H9 (cell line): Measurements from ENCODE around the gene PLEKHA4. TPM values are rescaled to one million over a fixed set of nuclear protein-coding genes. Genes with fewer than 3 reads are reported as not detected.
"Not testable (repeated sequence)": the region's sequence is repeated elsewhere in the genome, so short reads cannot be mapped to it uniquely, and the experiment has no call there.

ENCODE experiments used
- DNase-seq: peaks from one replicate; pipeline ENCODE4 v3.0.0-alpha.2; 2017
- H2AFZ ChIP-seq: one replicate; pipeline ENCODE4 v1.6.1; 2013; ENCODE audit warnings: mild to moderate bottlenecking, low read length, control low read depth, moderate library complexity
- H2AK5ac ChIP-seq: 2 replicates; pipeline ENCODE4 v1.6.1; 2013; ENCODE audit warnings: low read length, control low read depth, mixed read lengths; ENCODE audit not compliant: insufficient read length
- H2BK120ac ChIP-seq: one replicate; pipeline ENCODE4 v1.6.1; 2013; ENCODE audit warnings: low read depth, mild to moderate bottlenecking, low read length, control low read depth, inconsistent platforms; ENCODE audit not compliant: poor library complexity, severe bottlenecking
- H2BK12ac ChIP-seq: 2 replicates; pipeline ENCODE4 v1.6.1; 2013; ENCODE audit warnings: low read length, control low read depth, mixed read lengths, low read depth; ENCODE audit not compliant: insufficient read length
- H2BK15ac ChIP-seq: 2 replicates; pipeline ENCODE4 v1.6.1; 2013; ENCODE audit warnings: low read depth, low read length, control low read depth
- H2BK20ac ChIP-seq: one replicate; pipeline ENCODE4 v1.6.1; 2013; ENCODE audit warnings: low read depth, mild to moderate bottlenecking, low read length, control low read depth, inconsistent platforms; ENCODE audit not compliant: poor library complexity, severe bottlenecking
- H2BK5ac ChIP-seq: 2 replicates; pipeline ENCODE4 v1.6.1; 2013; ENCODE audit warnings: low read length, control low read depth, mixed read lengths; ENCODE audit not compliant: insufficient read length
- H3K14ac ChIP-seq: 2 replicates; pipeline ENCODE4 v1.6.1; 2013; ENCODE audit warnings: low read length, control low read depth; ENCODE audit not compliant: insufficient read depth
- H3K18ac ChIP-seq: 2 replicates; pipeline ENCODE4 v1.6.1; 2013; ENCODE audit warnings: low read depth, mild to moderate bottlenecking, mixed read lengths, low read length, control low read depth; ENCODE audit not compliant: insufficient read length
- H3K23ac ChIP-seq: 2 replicates; pipeline ENCODE4 v1.6.1; 2013; ENCODE audit warnings: low read length, control low read depth, mixed read lengths, low read depth; ENCODE audit not compliant: insufficient read length
- H3K23me2 ChIP-seq: 2 replicates; pipeline ENCODE4 v1.6.1; 2013; ENCODE audit warnings: low read depth, mild to moderate bottlenecking, mixed read lengths, low read length, control low read depth; ENCODE audit not compliant: insufficient read length, poor library complexity, severe bottlenecking
- H3K27ac ChIP-seq: 2 replicates; pipeline ENCODE4 v1.5.1; 2013; ENCODE audit warnings: low read length, control low read depth, mixed read lengths, low read depth; ENCODE audit not compliant: insufficient read length
- H3K27me3 ChIP-seq: 2 replicates; pipeline ENCODE4 v1.6.1; 2013; ENCODE audit warnings: low read length, control low read depth, inconsistent platforms; ENCODE audit not compliant: insufficient read depth
- H3K4ac ChIP-seq: 2 replicates; pipeline ENCODE4 v1.6.1; 2013; ENCODE audit warnings: low read depth, mild to moderate bottlenecking, control low read depth, inconsistent platforms, low read length, moderate library complexity
- H3K4me1 ChIP-seq: 2 replicates; pipeline ENCODE4 v1.6.1; 2013; ENCODE audit warnings: low read length, control low read depth, inconsistent platforms; ENCODE audit not compliant: insufficient read depth
- H3K4me2 ChIP-seq: 2 replicates; pipeline ENCODE4 v1.6.1; 2013; ENCODE audit warnings: low read length, control low read depth, mixed read lengths; ENCODE audit not compliant: insufficient read length, insufficient read depth
- H3K56ac ChIP-seq: 2 replicates; pipeline ENCODE4 v1.6.1; 2013; ENCODE audit warnings: low read depth, mild to moderate bottlenecking, mixed read lengths, low read length, control low read depth; ENCODE audit not compliant: insufficient read length
- H3K79me1 ChIP-seq: 2 replicates; pipeline ENCODE4 v1.6.1; 2013; ENCODE audit warnings: low read depth, mild to moderate bottlenecking, moderate library complexity, low read length, control low read depth, inconsistent platforms; ENCODE audit not compliant: insufficient read depth, poor library complexity, severe bottlenecking
- H3K79me2 ChIP-seq: 2 replicates; pipeline ENCODE4 v1.6.1; 2013; ENCODE audit warnings: low read length, control low read depth, inconsistent platforms; ENCODE audit not compliant: insufficient read depth
- H3K9ac ChIP-seq: 2 replicates; pipeline ENCODE4 v1.6.1; 2013; ENCODE audit warnings: low read length, control low read depth, mixed read lengths; ENCODE audit not compliant: insufficient read length; ENCODE audit errors: extremely low read depth
- H3K9me3 ChIP-seq: one replicate; pipeline ENCODE4 v1.6.1; 2013; ENCODE audit warnings: low read depth, low read length, inconsistent platforms; ENCODE audit not compliant: control insufficient read depth
- H3T11ph ChIP-seq: one replicate; pipeline ENCODE4 v1.6.1; 2013; ENCODE audit warnings: mild to moderate bottlenecking, low read length, control low read depth, inconsistent platforms
- H4K20me1 ChIP-seq: one replicate; pipeline ENCODE4 v1.6.1; 2013; ENCODE audit not compliant: control insufficient read depth, insufficient read length, insufficient read depth
- H4K5ac ChIP-seq: 2 replicates; pipeline ENCODE4 v1.6.1; 2013; ENCODE audit warnings: low read depth, mild to moderate bottlenecking, mixed read lengths, low read length, control low read depth; ENCODE audit not compliant: insufficient read length
- H4K8ac ChIP-seq: replicated peaks from 2 replicates; pipeline ENCODE4 v1.6.1; 2013; ENCODE audit warnings: low read length, control low read depth, mixed read lengths, low read depth; ENCODE audit not compliant: insufficient read length
- H4K91ac ChIP-seq: 2 replicates; pipeline ENCODE4 v1.6.1; 2013; ENCODE audit warnings: low read depth, mild to moderate bottlenecking, moderate library complexity, mixed read lengths, low read length, control low read depth; ENCODE audit not compliant: insufficient read length
- H3K27ac Mint-ChIP-seq, 3 experiments: 2 replicates in 2 of 3; 3 replicates in 1 of 3; pipeline ENCODE4 v1.8.0; 2020 to 2021; ENCODE audit warnings: mixed read lengths in 3 of 3, mild to moderate bottlenecking in 1 of 3, moderate library complexity in 1 of 3
- H3K27me3 Mint-ChIP-seq: 2 replicates; pipeline ENCODE4 v1.8.0; 2021; ENCODE audit warnings: low read depth, mild to moderate bottlenecking, moderate library complexity, mixed read lengths
- H3K36me3 Mint-ChIP-seq, 3 experiments: 2 replicates in 2 of 3; 3 replicates in 1 of 3; pipeline ENCODE4 v1.8.0; 2020 to 2021; ENCODE audit warnings: low read depth in 3 of 3, mixed read lengths in 3 of 3; ENCODE audit not compliant: insufficient read depth in 1 of 3
- H3K4me1 Mint-ChIP-seq, 2 experiments: 2 replicates each; pipeline ENCODE4 v1.8.0; 2020; ENCODE audit warnings: mixed read lengths in 2 of 2
- H3K4me3 Mint-ChIP-seq, 2 experiments: 2 replicates in 1 of 2; 3 replicates in 1 of 2; pipeline ENCODE4 v1.8.0; 2020 to 2021; ENCODE audit warnings: mild to moderate bottlenecking in 2 of 2, mixed read lengths in 2 of 2, moderate library complexity in 1 of 2
- H3K9me3 Mint-ChIP-seq, 2 experiments: 2 replicates in 1 of 2; 3 replicates in 1 of 2; pipeline ENCODE4 v1.8.0; 2020; ENCODE audit warnings: mild to moderate bottlenecking in 2 of 2, mixed read lengths in 2 of 2, moderate library complexity in 1 of 2
- WGBS: extraction: QIAGEN DNeasy Blood & Tissue Kit; methylation state at CpG from one replicate; pipeline ENCODE4 v1.1.7; 2013; ENCODE audit warnings: missing lambda C conversion rate, low lambda C conversion rate, mixed read lengths; ENCODE audit not compliant: insufficient read length; ENCODE audit errors: extremely low coverage; 5-methylcytosine and 5-hydroxymethylcytosine counted together
- total RNA-seq: library from RNA; stranded (reverse); gene quantifications from 2 replicates; pipeline ENCODE4 v1.2.1, GENCODE V29; 2021
- TF ChIP-seq, protein P1 (sequence below): fragments of 200-600 bp; sonication (generic); conservative IDR thresholded peaks from 3 replicates; pipeline ENCODE4 v1.8.0; 2021; ENCODE audit warnings: antibody characterized with exemption, mild to moderate bottlenecking

The PLEKHA4 gene
- total RNA-seq, 1 experiment from 2014 or later: 15.3 TPM

GRCh38 chr19:48910803-48911202 lies 42.4 kb upstream of the PLEKHA4 start:
- Histone ChIP-seq H3K23ac (no peak overlapping the region), H4K20me1 (no peaks in the 10 kb centered on the region), H3K9me3 (no peaks in the 10 kb centered on the region), H3K4me1 (no peaks in the 10 kb centered on the region), H3K23me2 (no peaks in the 10 kb centered on the region), H3K27ac (no peak overlapping the region), H3K14ac (no peak overlapping the region), H3K4me2 (no peak overlapping the region), H3K56ac (no peak overlapping the region), H3T11ph (no peak overlapping the region), H2BK120ac (no peak overlapping the region), H2BK20ac (no peak overlapping the region), H2AK5ac (no peak overlapping the region), H2BK5ac (no peak overlapping the region), H3K4ac (no peak overlapping the region), H3K27me3 (no peaks in the 10 kb centered on the region), H3K9ac (no peak overlapping the region), H3K79me2 (no peaks in the 10 kb centered on the region), H2BK15ac (no peak overlapping the region), H3K79me1 (no peaks in the 10 kb centered on the region), H2AFZ (no peak overlapping the region), H2BK12ac (no peak overlapping the region), H4K5ac (no peak overlapping the region), H4K91ac (no peak overlapping the region), H4K8ac (no peak overlapping the region), H3K18ac (no peak overlapping the region)
- H3K27me3 Mint-ChIP-seq: no peaks in the 10 kb centered on the region
- DNase-seq: no peak
- TF ChIP-seq, protein P1, sequence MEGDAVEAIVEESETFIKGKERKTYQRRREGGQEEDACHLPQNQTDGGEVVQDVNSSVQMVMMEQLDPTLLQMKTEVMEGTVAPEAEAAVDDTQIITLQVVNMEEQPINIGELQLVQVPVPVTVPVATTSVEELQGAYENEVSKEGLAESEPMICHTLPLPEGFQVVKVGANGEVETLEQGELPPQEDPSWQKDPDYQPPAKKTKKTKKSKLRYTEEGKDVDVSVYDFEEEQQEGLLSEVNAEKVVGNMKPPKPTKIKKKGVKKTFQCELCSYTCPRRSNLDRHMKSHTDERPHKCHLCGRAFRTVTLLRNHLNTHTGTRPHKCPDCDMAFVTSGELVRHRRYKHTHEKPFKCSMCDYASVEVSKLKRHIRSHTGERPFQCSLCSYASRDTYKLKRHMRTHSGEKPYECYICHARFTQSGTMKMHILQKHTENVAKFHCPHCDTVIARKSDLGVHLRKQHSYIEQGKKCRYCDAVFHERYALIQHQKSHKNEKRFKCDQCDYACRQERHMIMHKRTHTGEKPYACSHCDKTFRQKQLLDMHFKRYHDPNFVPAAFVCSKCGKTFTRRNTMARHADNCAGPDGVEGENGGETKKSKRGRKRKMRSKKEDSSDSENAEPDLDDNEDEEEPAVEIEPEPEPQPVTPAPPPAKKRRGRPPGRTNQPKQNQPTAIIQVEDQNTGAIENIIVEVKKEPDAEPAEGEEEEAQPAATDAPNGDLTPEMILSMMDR: no peak
- H3K9me3 Mint-ChIP-seq: no peaks in the 10 kb centered on the region
- H3K27ac Mint-ChIP-seq: no peak overlapping the region
- WGBS: no CpG with 5 or more reads among the region's 2 CpGs
- no peaks in the 10 kb centered on the region for H3K4me1 Mint-ChIP-seq
- no peak overlapping the region for H3K4me3 Mint-ChIP-seq
- H3K36me3 Mint-ChIP-seq: peaks cover 46 to 77% (median 75%) of the 10 kb centered on the region in 3 experiments

DNA sequence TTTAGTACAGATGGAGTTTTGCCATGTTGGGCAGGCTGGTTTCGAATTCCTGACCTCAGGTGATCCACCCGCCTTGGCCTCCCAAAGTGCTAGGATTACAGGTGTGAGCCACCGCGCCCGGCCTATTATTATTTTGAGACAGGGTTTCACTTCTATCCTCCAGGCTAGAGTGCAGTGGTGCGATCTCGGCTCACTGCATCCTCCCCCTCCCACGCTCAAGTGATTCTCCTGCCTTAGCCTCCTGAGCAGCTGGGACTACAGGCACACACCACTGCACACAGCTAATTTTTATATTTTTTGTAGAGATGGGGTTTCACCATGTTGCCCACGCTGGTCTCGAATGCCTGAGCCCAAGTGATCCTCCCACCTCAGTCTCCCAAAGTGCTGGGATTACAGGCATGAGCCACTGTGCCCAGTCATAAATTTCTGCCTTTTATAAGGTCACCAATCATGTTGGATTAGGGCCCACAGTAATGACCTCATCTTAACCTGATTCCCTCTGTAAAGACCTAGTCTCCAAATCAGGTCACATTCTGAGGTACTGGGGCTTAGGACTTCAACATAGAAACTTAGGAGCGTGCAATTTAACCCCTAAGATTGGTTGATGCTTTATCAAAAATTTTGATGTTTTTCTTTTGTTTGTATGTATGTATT lies 41.1 kb upstream of the PLEKHA4 start:
- not testable (repeated sequence) for H2AK5ac ChIP-seq, H2BK120ac ChIP-seq, H3K4me1 ChIP-seq, H3K27ac ChIP-seq, H3K79me1 ChIP-seq, H2BK15ac ChIP-seq, H3K56ac ChIP-seq, H3K18ac ChIP-seq, H3K9ac ChIP-seq, H3K4ac ChIP-seq, H2BK20ac ChIP-seq, H3T11ph ChIP-seq, H3K4me2 ChIP-seq, H3K27ac Mint-ChIP-seq, H3K79me2 ChIP-seq, H3K14ac ChIP-seq, DNase-seq, H4K5ac ChIP-seq, H3K27me3 Mint-ChIP-seq, H3K9me3 ChIP-seq, H2AFZ ChIP-seq, H2BK12ac ChIP-seq, H4K20me1 ChIP-seq, H3K23me2 ChIP-seq, H3K4me3 Mint-ChIP-seq, H4K91ac ChIP-seq, H3K27me3 ChIP-seq, H4K8ac ChIP-seq, H3K23ac ChIP-seq, H3K9me3 Mint-ChIP-seq, H2BK5ac ChIP-seq, H3K4me1 Mint-ChIP-seq
- WGBS: no CpG with 5 or more reads among the region's 11 CpGs
- peaks cover 55 to 86% (median 80%) of the 10 kb centered on the region in 3 experiments for H3K36me3 Mint-ChIP-seq
